D721Med (cell line): ENCODE measurements around the gene ZNF732.
"Not testable (repeated sequence)": the region's sequence is repeated elsewhere in the genome, so short reads cannot be mapped to it uniquely, and the experiment has no call there.

ENCODE experiments used
- DNase-seq: peaks from one replicate; pipeline ENCODE4 v3.0.0; 2011; ENCODE audit warnings: low spot score; ENCODE audit not compliant: insufficient read length
- FAIRE-seq: peaks from 2 replicates; lab custom pipeline; 2011; peaks lifted over from hg19 to GRCh38; lab: Jason Lieb, UNC
- TF ChIP-seq, protein P1 (sequence below): IDR thresholded peaks from 2 replicates; pipeline ENCODE4 v1.5.1; 2012; ENCODE audit warnings: mild to moderate bottlenecking, control low read depth; ENCODE audit not compliant: insufficient read depth; ENCODE audit errors: missing control alignments

Gene ZNF732

DNA sequence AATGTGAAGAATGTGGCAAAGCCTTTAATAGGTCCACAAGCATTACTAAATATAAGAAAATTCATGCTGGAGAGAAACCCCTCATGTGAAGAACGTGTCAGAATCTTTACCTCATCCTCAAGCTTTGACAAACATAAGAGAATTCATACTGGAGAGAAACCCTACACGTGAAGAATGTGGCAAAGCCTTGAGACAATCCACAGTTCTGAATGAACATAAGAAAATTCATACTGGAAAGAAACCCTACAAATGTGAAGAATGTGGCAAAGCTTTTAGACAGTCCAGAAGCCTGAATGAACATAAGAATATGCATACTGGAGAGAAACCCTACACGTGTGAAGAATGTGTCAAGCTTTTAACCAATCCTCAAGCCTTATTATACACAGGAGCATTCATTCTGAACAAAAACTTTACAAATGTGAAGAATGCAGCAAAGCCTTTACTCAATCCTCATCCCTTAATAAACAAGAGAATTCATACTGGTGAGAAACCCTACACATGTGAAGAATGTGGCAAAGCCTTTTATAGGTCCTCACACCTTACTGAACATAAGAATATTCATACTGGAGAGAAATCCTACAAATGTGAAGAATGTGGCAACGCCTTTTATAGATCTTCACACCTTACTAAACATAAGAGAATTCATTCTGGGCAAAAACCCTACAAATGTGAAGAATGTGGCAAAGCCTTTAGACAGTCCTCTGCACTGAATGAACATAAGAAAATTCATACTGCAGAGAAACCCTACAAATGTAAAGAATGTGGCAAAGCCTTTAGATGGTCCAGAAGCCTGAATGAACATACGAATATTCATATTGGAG lies 51.1 kb downstream of the ZNF732 start:
- DNase-seq, result no peak
- no peak for FAIRE-seq
- TF ChIP-seq, protein P1, sequence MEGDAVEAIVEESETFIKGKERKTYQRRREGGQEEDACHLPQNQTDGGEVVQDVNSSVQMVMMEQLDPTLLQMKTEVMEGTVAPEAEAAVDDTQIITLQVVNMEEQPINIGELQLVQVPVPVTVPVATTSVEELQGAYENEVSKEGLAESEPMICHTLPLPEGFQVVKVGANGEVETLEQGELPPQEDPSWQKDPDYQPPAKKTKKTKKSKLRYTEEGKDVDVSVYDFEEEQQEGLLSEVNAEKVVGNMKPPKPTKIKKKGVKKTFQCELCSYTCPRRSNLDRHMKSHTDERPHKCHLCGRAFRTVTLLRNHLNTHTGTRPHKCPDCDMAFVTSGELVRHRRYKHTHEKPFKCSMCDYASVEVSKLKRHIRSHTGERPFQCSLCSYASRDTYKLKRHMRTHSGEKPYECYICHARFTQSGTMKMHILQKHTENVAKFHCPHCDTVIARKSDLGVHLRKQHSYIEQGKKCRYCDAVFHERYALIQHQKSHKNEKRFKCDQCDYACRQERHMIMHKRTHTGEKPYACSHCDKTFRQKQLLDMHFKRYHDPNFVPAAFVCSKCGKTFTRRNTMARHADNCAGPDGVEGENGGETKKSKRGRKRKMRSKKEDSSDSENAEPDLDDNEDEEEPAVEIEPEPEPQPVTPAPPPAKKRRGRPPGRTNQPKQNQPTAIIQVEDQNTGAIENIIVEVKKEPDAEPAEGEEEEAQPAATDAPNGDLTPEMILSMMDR, result no peak

- TF ChIP-seq, protein P1, result no peak
- no peak for FAIRE-seq
- no peak for DNase-seq
Observed at GRCh38 chr4:252065-252601, 53.1 kb downstream of the ZNF732 start.

GRCh38 chr4:244471-244870 lies 60.8 kb downstream of the ZNF732 start:
- TF ChIP-seq, protein P1, result peak; percentile 69
- peak; percentile 91 for FAIRE-seq
- no peak for DNase-seq

- TF ChIP-seq, protein P1, result no peak
- FAIRE-seq (no peak), DNase-seq (no peak)
Observed at GRCh38 chr4:243426-243825, 61.8 kb downstream of the ZNF732 start.

DNA sequence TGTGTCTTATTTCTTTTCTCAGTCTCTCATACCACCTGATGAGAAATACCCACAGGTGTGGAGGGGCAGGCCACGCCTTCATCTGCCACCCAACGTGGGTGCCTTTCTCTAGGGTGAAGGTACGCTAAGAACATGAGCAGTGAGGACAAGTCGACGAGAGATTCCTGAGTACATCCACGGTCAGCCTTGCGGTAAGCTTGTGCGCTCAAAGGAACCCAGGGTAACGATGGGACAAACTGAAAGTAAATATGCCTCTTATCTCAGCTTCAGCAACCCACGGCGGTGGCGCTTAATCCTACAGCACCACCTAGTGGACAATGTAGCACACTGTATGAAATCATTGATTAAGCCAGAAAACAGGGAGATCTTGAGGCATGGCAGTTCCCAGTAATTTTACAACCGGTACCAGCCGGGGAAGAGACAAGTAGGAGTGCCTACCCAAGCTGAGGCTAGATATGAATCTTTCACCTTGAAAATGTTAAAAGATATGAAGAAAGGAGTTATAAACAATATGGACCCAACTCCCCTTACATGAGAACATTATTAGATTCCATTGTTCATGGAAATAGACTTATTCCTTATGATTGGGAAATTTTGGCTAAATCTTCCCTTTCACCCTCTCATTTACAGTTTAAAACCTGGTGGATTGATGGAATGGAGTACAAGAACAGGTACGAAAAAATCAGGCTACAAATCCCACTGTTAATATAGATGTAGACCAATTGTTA lies 63.0 kb downstream of the ZNF732 start:
- DNase-seq (no peak), FAIRE-seq (no peak)
- TF ChIP-seq, protein P1, result peak; percentile 84

DNA sequence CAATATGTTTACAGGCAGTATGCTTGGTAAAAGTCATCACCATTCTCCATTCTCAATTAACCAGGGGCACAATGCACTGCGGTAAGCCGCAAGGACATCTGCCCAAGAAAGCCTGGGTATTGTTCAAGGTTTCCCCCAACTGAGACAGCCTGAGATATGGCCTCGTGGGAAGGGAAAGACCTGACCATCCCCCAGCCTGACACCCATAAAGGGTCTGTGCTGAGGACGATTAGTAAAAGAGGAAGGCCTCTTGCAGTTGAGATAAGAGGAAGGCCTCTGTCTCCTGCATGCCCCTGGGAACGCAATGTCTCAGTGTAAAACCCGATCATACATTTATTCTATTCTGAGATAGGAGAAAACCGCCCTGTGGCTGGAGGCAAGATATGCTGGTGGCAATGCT lies 63.9 kb downstream of the ZNF732 start:
- FAIRE-seq, DNase-seq: not testable (repeated sequence)

GRCh38 chr4:236028-236427 lies 69.2 kb downstream of the ZNF732 start:
- TF ChIP-seq, protein P1, result no peak
- FAIRE-seq, result no peak
- no peak for DNase-seq
